H1 (cell line): ENCODE results near the gene OR5B2. TPM values are rescaled to one million over a fixed set of nuclear protein-coding genes. Genes with fewer than 3 reads are reported as not detected.

Experiments
- CTCF ChIA-PET: fragments of 300-600 bp; sonication (Branson Sonifier 250); formaldehyde crosslinking; loops from one replicate; lab custom pipeline; 2021; ENCODE audit not compliant: partially characterized antibody; lab: Charles Lee
- POLR2A ChIA-PET: fragments of 300-600 bp; sonication (Branson Sonifier 250); formaldehyde crosslinking; loops from one replicate; lab custom pipeline; 2021; ENCODE audit warnings: inconsistent platforms; ENCODE audit not compliant: partially characterized antibody; lab: Charles Lee
- DNase-seq, 2 experiments: peaks; one replicate each; pipeline versions ENCODE4 v3.0.0 to v3.0.0-alpha.2; 2010 to 2022; ENCODE audit warnings: low spot score in 2 of 2, low read depth in 1 of 2, mixed read lengths in 1 of 2
- FAIRE-seq: peaks from 2 replicates; lab custom pipeline; 2011; peaks lifted over from hg19 to GRCh38; lab: Jason Lieb, UNC
- H2AFZ ChIP-seq: 2 replicates; pipeline ENCODE4 v1.8.1; 2012; ENCODE audit warnings: low read length, inconsistent platforms
- H2AK5ac ChIP-seq: 2 replicates; pipeline ENCODE4 v1.6.1; 2013; ENCODE audit warnings: low read depth, low read length
- H2BK120ac ChIP-seq: replicated peaks from 2 replicates; pipeline ENCODE3; 2013; ENCODE audit warnings: low read depth, low read length, inconsistent platforms
- H2BK12ac ChIP-seq: 2 replicates; pipeline ENCODE4 v1.6.1; 2013; ENCODE audit warnings: low read depth, low read length
- H2BK15ac ChIP-seq: 2 replicates; pipeline ENCODE4 v1.6.1; 2013; ENCODE audit warnings: low read length
- H2BK20ac ChIP-seq: 2 replicates; pipeline ENCODE4 v1.6.1; 2013; ENCODE audit warnings: low read length
- H2BK5ac ChIP-seq: 2 replicates; pipeline ENCODE4 v1.6.1; 2013; ENCODE audit warnings: low read depth, low read length
- H3K14ac ChIP-seq: 2 replicates; pipeline ENCODE4 v1.6.1; 2013; ENCODE audit warnings: inconsistent platforms; ENCODE audit not compliant: insufficient read length
- H3K18ac ChIP-seq: 2 replicates; pipeline ENCODE4 v1.6.1; 2013; ENCODE audit warnings: low read length; ENCODE audit errors: extremely low read depth
- H3K23ac ChIP-seq: 2 replicates; pipeline ENCODE4 v1.6.1; 2013; ENCODE audit warnings: inconsistent platforms; ENCODE audit not compliant: insufficient read length
- H3K23me2 ChIP-seq: 2 replicates; pipeline ENCODE4 v1.6.1; 2013; ENCODE audit warnings: low read depth, low read length
- H3K27ac ChIP-seq: 2 replicates; pipeline ENCODE4 v1.6.1; 2011; ENCODE audit warnings: low read depth, low read length, inconsistent platforms
- H3K27me3 ChIP-seq, 4 experiments: replicated peaks in 1 of 4; 1 replicate in 1 of 4; 2 replicates in 3 of 4; pipeline versions ENCODE4 v1.6.1 to v1.8.1; 2011 to 2013; ENCODE audit warnings: low read length in 3 of 4, mild to moderate bottlenecking in 3 of 4, inconsistent platforms in 2 of 4, mixed read lengths in 2 of 4, moderate library complexity in 1 of 4; ENCODE audit not compliant: control insufficient read depth in 3 of 4, insufficient read depth in 3 of 4; ENCODE audit errors: extremely low read depth in 1 of 4
- H3K36me3 ChIP-seq, 4 experiments: 2 replicates each; pipeline versions ENCODE4 v1.6.1 to v1.8.1; 2011 to 2013; ENCODE audit warnings: mild to moderate bottlenecking in 4 of 4, low read length in 3 of 4, moderate library complexity in 2 of 4, control low read depth in 1 of 4, inconsistent platforms in 1 of 4; ENCODE audit not compliant: insufficient read depth in 4 of 4, control insufficient read depth in 2 of 4
- H3K4ac ChIP-seq: replicated peaks from 2 replicates; pipeline ENCODE3; 2013; ENCODE audit warnings: low read length, low read depth, mixed read lengths, inconsistent platforms; ENCODE audit not compliant: insufficient read length
- H3K4me1 ChIP-seq, 4 experiments: replicated peaks in 1 of 4; 1 replicate in 1 of 4; 2 replicates in 3 of 4; pipeline versions ENCODE4 v1.6.1 to v1.8.1; 2011 to 2013; ENCODE audit warnings: low read length in 3 of 4, inconsistent platforms in 2 of 4, mixed read lengths in 1 of 4; ENCODE audit not compliant: insufficient read depth in 4 of 4, control insufficient read depth in 3 of 4
- H3K4me2 ChIP-seq, 2 experiments: 2 replicates each; pipeline versions ENCODE4 v1.6.1 to v1.8.1; 2011 to 2013; ENCODE audit warnings: low read depth in 2 of 2, low read length in 2 of 2, control low read depth in 1 of 2, inconsistent platforms in 1 of 2, mild to moderate bottlenecking in 1 of 2; ENCODE audit not compliant: insufficient read depth in 1 of 2
- H3K4me3 ChIP-seq, 4 experiments: fragments of 200-600, 300-600 bp in 1 of 4; sonication (generic), shearing (Covaris generic), sonication (Bioruptor Twin) in 1 of 4; 2 replicates each; pipeline versions ENCODE4 v1.5.1 to v1.8.1; 2011 to 2016; ENCODE audit warnings: low read length in 4 of 4, low read depth in 3 of 4, control low read depth in 2 of 4, inconsistent platforms in 2 of 4, mild to moderate bottlenecking in 2 of 4, mixed read lengths in 1 of 4, moderate library complexity in 1 of 4; ENCODE audit not compliant: insufficient read depth in 2 of 4; ENCODE audit errors: extremely low read depth in 1 of 4
- H3K56ac ChIP-seq: replicated peaks from 2 replicates; pipeline ENCODE3; 2013; ENCODE audit warnings: low read depth, mild to moderate bottlenecking, mixed read lengths, low read length, inconsistent platforms; ENCODE audit not compliant: insufficient read length
- H3K79me1 ChIP-seq: 2 replicates; pipeline ENCODE4 v1.6.1; 2013; ENCODE audit warnings: low read depth, low read length, control low read depth
- H3K79me2 ChIP-seq, 2 experiments: 2 replicates each; pipeline versions ENCODE4 v1.6.1 to v1.8.1; 2012 to 2013; ENCODE audit warnings: low read length in 2 of 2, mild to moderate bottlenecking in 2 of 2, inconsistent platforms in 1 of 2; ENCODE audit not compliant: insufficient read depth in 2 of 2, control insufficient read depth in 1 of 2
- H3K9ac ChIP-seq, 4 experiments: replicated peaks in 1 of 4; 1 replicate in 1 of 4; 2 replicates in 3 of 4; pipeline versions ENCODE4 v1.6.1 to v1.8.1; 2011 to 2013; ENCODE audit warnings: low read depth in 3 of 4, low read length in 3 of 4, control low read depth in 2 of 4, mild to moderate bottlenecking in 2 of 4, moderate library complexity in 2 of 4, inconsistent platforms in 1 of 4; ENCODE audit errors: extremely low read depth in 1 of 4
- H3K9me3 ChIP-seq, 2 experiments: 2 replicates each; pipeline versions ENCODE4 v1.6.1 to v1.8.1; 2012 to 2013; ENCODE audit warnings: mild to moderate bottlenecking in 2 of 2, moderate library complexity in 2 of 2, control low read depth in 1 of 2, inconsistent platforms in 1 of 2, low read depth in 1 of 2, low read length in 1 of 2, mixed read lengths in 1 of 2; ENCODE audit not compliant: insufficient read depth in 2 of 2
- H4K20me1 ChIP-seq, 2 experiments: replicated peaks in 1 of 2; 2 replicates each; pipeline versions ENCODE3 to v1.8.1; 2011 to 2013; ENCODE audit warnings: inconsistent platforms in 2 of 2, low read length in 2 of 2, mild to moderate bottlenecking in 1 of 2; ENCODE audit not compliant: insufficient read depth in 2 of 2, control insufficient read depth in 1 of 2
- H4K5ac ChIP-seq: 2 replicates; pipeline ENCODE4 v1.6.1; 2013; ENCODE audit warnings: low read length, low read depth, mixed read lengths, inconsistent platforms; ENCODE audit not compliant: insufficient read length
- H4K8ac ChIP-seq: 2 replicates; pipeline ENCODE4 v1.8.0; 2013; ENCODE audit warnings: mild to moderate bottlenecking, moderate library complexity, low read length, inconsistent platforms; ENCODE audit not compliant: insufficient read depth; ENCODE audit errors: extremely low read depth
- H4K91ac ChIP-seq: replicated peaks from 2 replicates; pipeline ENCODE3; 2013; ENCODE audit warnings: low read length, mixed read lengths, inconsistent platforms; ENCODE audit not compliant: insufficient read length
- CTBP2 ChIP-seq: IDR thresholded peaks from 2 replicates; pipeline ENCODE4 v1.7.0; 2011; ENCODE audit warnings: borderline replicate concordance, mild to moderate bottlenecking, moderate library complexity, mixed read lengths, low read length; ENCODE audit not compliant: insufficient read depth, insufficient read length
- HDAC6 ChIP-seq: IDR thresholded peaks from one replicate; pipeline ENCODE4 v1.7.1; 2012; ENCODE audit warnings: low read depth, mild to moderate bottlenecking, inconsistent platforms, low read length, moderate library complexity
- POLR2A ChIP-seq, 2 experiments: IDR thresholded peaks; 1 replicate in 1 of 2; 2 replicates in 1 of 2; pipeline ENCODE4 v1.6.1; 2011; ENCODE audit warnings: low read depth in 2 of 2, low read length in 2 of 2, mild to moderate bottlenecking in 2 of 2; ENCODE audit errors: control extremely low read depth in 1 of 2
- RNF2 ChIP-seq: fragments of 200-900, 300-1000 bp; sonication (generic); IDR thresholded peaks from 2 replicates; pipeline ENCODE4 v1.7.1; 2016; ENCODE audit warnings: borderline replicate concordance, low read depth, mild to moderate bottlenecking, antibody characterized with exemption, low read length; ENCODE audit not compliant: poor library complexity, severe bottlenecking; ENCODE audit errors: missing control alignments
- SRF ChIP-seq: IDR thresholded peaks from 2 replicates; pipeline ENCODE4 v1.6.1; 2011; ENCODE audit warnings: mild to moderate bottlenecking, low read depth, low read length, moderate library complexity
- SUZ12 ChIP-seq: fragments of 200-600 bp; sonication (generic); IDR thresholded peaks from 2 replicates; pipeline ENCODE4 v1.6.1; 2012; ENCODE audit warnings: mild to moderate bottlenecking, inconsistent platforms, low read length, moderate library complexity, mixed read lengths
- YY1 ChIP-seq: IDR thresholded peaks from 2 replicates; pipeline ENCODE4 v1.6.1; 2011; ENCODE audit warnings: low read depth, mild to moderate bottlenecking, low read length
- polyA plus RNA-seq, 7 experiments: library from polyadenylated mRNA; depleted of rRNA in 3 of 7; stranded (reverse) in 5 of 7; unstranded in 2 of 7; fragments of >200 nt in 5 of 7; fragments of 200-250 nt in 2 of 7; gene quantifications; 1 replicate in 5 of 7; 2 replicates in 1 of 7; 4 replicates in 1 of 7; pipeline versions ENCODE4 v1.2.1 to v1.2.3, GENCODE V29; 2011 to 2013; ENCODE audit warnings: missing spikeins in 2 of 7, mixed read lengths in 2 of 7
- total RNA-seq: library from RNA; stranded (reverse); fragmentation: NEBNext Ultra II Directional; extraction: Animal tissue kit (Norgen Biotek cat#: 25700); gene quantifications from 2 replicates; pipeline ENCODE4 v1.2.1, GENCODE V29; 2021

The OR5B2 gene
- total and polyA plus RNA-seq, 2 of the 8 experiments (the other 6 are each of a cell fraction or from before 2014, with no cell fraction given): 0.06 TPM; not detected in 1

DNA sequence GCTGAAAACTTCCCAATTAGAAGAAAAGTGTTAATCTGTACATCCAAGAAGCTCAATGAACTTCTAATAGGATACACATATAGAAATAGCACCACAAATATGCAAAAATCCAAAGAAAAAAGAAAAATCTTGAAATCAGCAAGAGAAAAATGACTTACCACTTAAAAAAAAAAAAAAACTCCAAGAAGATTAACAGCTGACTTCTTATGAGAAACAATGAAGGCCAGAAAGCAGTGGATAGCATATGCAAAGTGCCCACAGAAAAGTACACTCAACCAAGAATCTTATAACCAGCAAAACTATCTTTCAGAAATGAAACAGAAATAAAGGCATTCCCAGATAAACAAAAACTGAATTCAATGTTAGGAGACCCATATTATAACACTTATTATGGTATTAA, 44.0 kb upstream of the OR5B2 start:
- Histone ChIP-seq H3K23me2 (no peaks in the 10 kb centered on the region), H2BK5ac (no peak overlapping the region), H3K4me2 (no peak overlapping the region), H3K9me3 (peaks cover 20 to 23% of the 10 kb centered on the region in 2 experiments), H2BK15ac (no peak overlapping the region), H2AFZ (no peak overlapping the region), H4K8ac (no peak overlapping the region), H3K23ac (no peak overlapping the region), H4K20me1 (no peaks in the 10 kb centered on the region), H3K4me3 (no peak overlapping the region), H3K27me3 (no peaks in the 10 kb centered on the region), H3K27ac (no peak overlapping the region), H2BK120ac (no peak overlapping the region), H4K91ac (no peak overlapping the region), H3K79me1 (no peaks in the 10 kb centered on the region), H3K14ac (no peak overlapping the region), H3K4ac (no peak overlapping the region), H3K18ac (no peak overlapping the region), H2BK20ac (no peak overlapping the region), H3K79me2 (no peaks in the 10 kb centered on the region), H2AK5ac (no peak overlapping the region), H3K4me1 (no peaks in the 10 kb centered on the region), H2BK12ac (no peak overlapping the region), H3K9ac (no peak overlapping the region), H3K36me3 (no peaks in the 10 kb centered on the region), H3K56ac (no peak overlapping the region), H4K5ac (no peak overlapping the region)
- ChIA-PET POLR2A (interaction anchor here (0.6 kb wide), 1 partner anchor 944 kb away, joined by 4 read pairs; no protein-coding TSS in a partner anchor), CTCF (interaction anchor here (0.6 kb wide), 1 partner anchor 844 kb away, joined by 3 read pairs; no protein-coding TSS in a partner anchor)
- no peak for DNase-seq
- no peak for FAIRE-seq
- TF ChIP-seq CTBP2 (no peak), SRF (no peak), YY1 (no peak), RNF2 (no peak), SUZ12 (no peak), HDAC6 (no peak), POLR2A (IDR thresholded peaks at IDR 0.05; ENCODE audit: control extremely low read depth in 1 of 2, low read depth in 2 of 2, low read length in 2 of 2) (no peak)
